ENCODE data around the gene TGM4.

TGM4 gene

GRCh38 chr3:44842376-44842775 lies 32.0 kb upstream of the TGM4 start:
- no peak for TF ChIP-seq CTCF (IDR thresholded peaks at IDR 0.05)

- no peak for TF ChIP-seq CTCF (IDR thresholded peaks at IDR 0.05)
Observed at GRCh38 chr3:44845528-44846520, 28.6 kb upstream of the TGM4 start.

- no peak for TF ChIP-seq CTCF (IDR thresholded peaks at IDR 0.05)
Observed at GRCh38 chr3:44848634-44849033, 25.8 kb upstream of the TGM4 start.

GRCh38 chr3:44860117-44860516 lies 14.3 kb upstream of the TGM4 start:
- no peak for TF ChIP-seq CTCF (IDR thresholded peaks at IDR 0.05)

DNA sequence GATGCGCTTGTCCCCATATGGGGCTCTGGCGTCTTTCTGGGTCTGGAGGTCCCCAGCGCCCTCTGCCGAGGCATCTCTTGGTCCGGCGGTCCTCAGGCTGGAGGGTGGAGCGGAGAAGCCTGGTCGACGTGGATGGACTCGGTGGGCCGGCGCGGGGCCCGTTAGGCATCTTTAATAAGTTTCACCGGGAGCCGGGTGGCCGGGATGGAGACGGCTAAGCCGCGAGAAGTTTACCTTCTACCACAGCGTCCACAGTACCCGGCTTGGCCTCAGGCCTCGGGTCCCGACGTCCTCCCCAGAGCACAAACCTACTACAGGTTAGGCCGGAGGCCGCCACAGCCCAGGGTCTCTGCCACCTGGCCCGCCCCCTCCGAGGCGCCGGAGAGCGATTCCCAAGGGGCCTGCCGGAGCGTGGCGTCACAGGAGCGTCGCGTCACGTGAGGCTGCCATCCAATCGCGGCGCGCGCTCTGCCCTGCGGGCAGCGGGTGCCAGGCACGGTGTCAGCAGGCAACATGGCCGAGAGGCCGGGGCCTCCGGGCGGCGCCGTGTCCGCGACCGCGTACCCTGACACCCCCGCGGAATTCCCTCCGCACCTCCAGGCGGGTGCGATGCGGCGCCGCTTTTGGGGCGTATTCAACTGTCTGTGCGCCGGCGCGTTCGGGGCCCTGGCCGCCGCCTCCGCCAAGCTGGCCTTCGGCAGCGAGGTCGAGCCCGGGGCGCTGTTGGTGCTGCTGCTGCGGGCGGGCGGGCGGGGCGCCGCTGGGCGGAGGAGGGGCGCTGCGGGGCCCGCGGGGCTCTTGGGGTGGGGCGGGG lies 12.8 kb upstream of the TGM4 start, which contains the start of gene TMEM42:
TSS of gene TMEM42 (plus strand) at position 501 of the 814 bp plus-strand sequence. CDS start at position 514, 13 bp downstream.
- TF ChIP-seq CTCF (IDR thresholded peaks at IDR 0.05): no peak

- no peak for TF ChIP-seq CTCF (IDR thresholded peaks at IDR 0.05)
Observed at GRCh38 chr3:44862226-44862637, 12.2 kb upstream of the TGM4 start.

GRCh38 chr3:44865272-44866035 lies 9.0 kb upstream of the TGM4 start:
- no peak for TF ChIP-seq CTCF (IDR thresholded peaks at IDR 0.05)
